Bronchial epithelial cell (primary cell): ENCODE data around the gene CDHR1. TPM values are rescaled to one million over a fixed set of nuclear protein-coding genes. Genes with fewer than 3 reads are reported as not detected.

Source experiments
- DNase-seq: peaks from one replicate; pipeline ENCODE4 v3.0.0-alpha.2; 2010; ENCODE audit warnings: low read depth
- FAIRE-seq: peaks from 2 replicates; lab custom pipeline; 2011; peaks lifted over from hg19 to GRCh38; lab: Jason Lieb, UNC
- H3K27me3 ChIP-seq: 2 replicates; pipeline ENCODE4 v1.5.1; 2011; ENCODE audit warnings: low read length; ENCODE audit not compliant: control insufficient read depth, insufficient read depth
- H3K36me3 ChIP-seq: 2 replicates; pipeline ENCODE4 v1.5.1; 2011; ENCODE audit warnings: low read length; ENCODE audit not compliant: control insufficient read depth, insufficient read depth
- H3K4me3 ChIP-seq: 2 replicates; pipeline ENCODE4 v1.5.1; 2011; ENCODE audit warnings: mild to moderate bottlenecking, low read depth, low read length, control low read depth
- total RNA-seq: library from RNA; depleted of rRNA; stranded (reverse); fragments of >200 nt; gene quantifications from 2 replicates; pipeline ENCODE4 v1.2.1, GENCODE V29; 2014
- TF ChIP-seq, protein P1 (sequence below): IDR thresholded peaks from 2 replicates; pipeline ENCODE4 v1.5.1; 2011; ENCODE audit warnings: mild to moderate bottlenecking, moderate library complexity, low read length, control low read depth, inconsistent platforms; ENCODE audit not compliant: insufficient read depth, severe bottlenecking

Gene CDHR1
- total RNA-seq, 1 donor from 2014 or later = 0.53 TPM

DNA sequence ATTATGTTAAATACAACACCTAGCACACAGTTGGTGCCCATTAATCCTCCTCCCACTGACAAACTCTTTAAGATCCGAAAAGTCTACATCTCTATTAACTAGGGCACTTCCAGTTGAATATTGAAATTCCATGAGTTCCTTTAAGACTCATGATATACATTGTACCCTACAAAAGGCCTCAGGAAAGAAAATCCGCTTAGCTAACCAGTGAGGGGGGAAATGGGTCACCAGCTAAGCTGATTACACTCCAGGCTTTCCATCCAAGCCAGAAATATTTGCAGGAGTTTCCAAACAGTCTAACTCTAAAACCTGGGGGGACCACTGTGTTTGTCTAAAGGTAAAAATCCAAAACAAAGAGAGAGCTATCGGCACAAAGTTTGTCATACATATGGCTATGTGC lies 32.3 kb downstream of the CDHR1 start:
- TF ChIP-seq, protein P1, sequence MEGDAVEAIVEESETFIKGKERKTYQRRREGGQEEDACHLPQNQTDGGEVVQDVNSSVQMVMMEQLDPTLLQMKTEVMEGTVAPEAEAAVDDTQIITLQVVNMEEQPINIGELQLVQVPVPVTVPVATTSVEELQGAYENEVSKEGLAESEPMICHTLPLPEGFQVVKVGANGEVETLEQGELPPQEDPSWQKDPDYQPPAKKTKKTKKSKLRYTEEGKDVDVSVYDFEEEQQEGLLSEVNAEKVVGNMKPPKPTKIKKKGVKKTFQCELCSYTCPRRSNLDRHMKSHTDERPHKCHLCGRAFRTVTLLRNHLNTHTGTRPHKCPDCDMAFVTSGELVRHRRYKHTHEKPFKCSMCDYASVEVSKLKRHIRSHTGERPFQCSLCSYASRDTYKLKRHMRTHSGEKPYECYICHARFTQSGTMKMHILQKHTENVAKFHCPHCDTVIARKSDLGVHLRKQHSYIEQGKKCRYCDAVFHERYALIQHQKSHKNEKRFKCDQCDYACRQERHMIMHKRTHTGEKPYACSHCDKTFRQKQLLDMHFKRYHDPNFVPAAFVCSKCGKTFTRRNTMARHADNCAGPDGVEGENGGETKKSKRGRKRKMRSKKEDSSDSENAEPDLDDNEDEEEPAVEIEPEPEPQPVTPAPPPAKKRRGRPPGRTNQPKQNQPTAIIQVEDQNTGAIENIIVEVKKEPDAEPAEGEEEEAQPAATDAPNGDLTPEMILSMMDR = no peak
- Histone ChIP-seq H3K36me3 (no peaks in the 10 kb centered on the region), H3K4me3 (no peak overlapping the region), H3K27me3 (no peaks in the 10 kb centered on the region)
- no peak for DNase-seq
- FAIRE-seq = no peak

DNA sequence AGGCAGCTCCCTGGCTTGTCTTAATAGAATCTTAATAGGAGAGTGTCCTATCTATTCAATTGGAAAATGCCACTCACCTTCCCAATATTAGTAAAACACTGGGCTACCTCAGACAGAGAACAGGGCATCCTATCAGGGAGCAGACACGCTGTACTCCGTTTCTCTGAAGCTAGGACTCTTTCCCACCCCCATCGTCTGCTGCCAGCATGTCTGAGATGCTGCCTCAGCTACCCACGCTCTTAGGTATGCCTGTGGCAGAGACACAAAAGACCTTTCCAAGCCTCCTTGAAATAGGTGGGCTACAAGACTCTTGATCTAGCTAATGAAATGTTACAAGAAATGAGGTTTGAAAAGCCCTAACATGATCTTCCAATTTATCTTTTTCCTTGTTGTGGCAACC lies 33.5 kb downstream of the CDHR1 start:
- no peaks in the 10 kb centered on the region for H3K27me3 ChIP-seq
- FAIRE-seq (no peak), DNase-seq (no peak)

DNA sequence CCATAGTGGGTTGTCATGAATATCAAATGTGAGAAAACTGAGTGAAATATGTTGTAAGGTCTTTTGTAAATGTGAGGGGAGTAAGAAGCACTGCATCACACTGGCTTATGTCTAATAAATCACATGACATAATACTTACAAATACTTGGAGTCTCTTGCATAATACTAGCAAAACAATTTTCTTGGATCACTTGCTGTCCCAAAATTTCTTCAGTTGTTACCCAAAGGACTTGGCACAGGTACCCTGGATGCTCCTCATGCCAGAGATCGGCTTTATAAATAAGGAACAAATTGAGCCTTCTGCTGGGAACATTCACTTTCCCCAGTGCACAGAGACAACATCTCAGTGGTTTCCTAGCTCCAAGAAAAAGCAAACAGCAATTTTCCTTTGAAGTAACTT lies 36.0 kb downstream of the CDHR1 start:
- FAIRE-seq (no peak), DNase-seq (no peak)
- H3K36me3 ChIP-seq = no peaks in the 10 kb centered on the region
- TF ChIP-seq, protein P1 = no peak
- no peaks in the 10 kb centered on the region for H3K27me3 ChIP-seq
- H3K4me3 ChIP-seq = no peak overlapping the region

More for the DNA sequence above, 33.5 kb downstream of the CDHR1 start:
- H3K36me3 ChIP-seq = no peaks in the 10 kb centered on the region
- H3K4me3 ChIP-seq = no peak overlapping the region
- TF ChIP-seq, protein P1 = no peak

DNA sequence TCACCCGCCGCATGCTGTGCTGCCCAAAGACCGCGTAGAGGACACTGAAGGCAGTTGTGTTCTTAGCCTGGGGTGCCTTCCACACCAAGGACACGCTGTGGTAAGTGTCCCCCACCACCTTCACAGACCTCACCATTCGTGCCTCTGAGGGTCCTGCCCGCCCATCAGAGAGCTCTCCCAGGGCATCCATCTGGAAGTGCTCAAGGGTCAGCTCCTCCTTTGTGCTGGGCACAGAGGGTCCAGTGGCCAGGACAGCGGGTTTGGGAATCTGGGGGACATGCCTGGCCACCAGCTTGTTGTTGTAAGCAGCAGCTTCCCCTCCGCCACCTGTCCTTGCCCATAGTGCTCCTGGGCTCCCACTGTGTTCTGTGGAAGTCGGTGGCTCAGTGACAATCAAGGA lies 38.0 kb downstream of the CDHR1 start:
- no peak for FAIRE-seq
- TF ChIP-seq, protein P1 = no peak
- DNase-seq = no peak
- H3K4me3 ChIP-seq = no peak overlapping the region
- no peaks in the 10 kb centered on the region for H3K36me3 ChIP-seq
- no peaks in the 10 kb centered on the region for H3K27me3 ChIP-seq

DNA sequence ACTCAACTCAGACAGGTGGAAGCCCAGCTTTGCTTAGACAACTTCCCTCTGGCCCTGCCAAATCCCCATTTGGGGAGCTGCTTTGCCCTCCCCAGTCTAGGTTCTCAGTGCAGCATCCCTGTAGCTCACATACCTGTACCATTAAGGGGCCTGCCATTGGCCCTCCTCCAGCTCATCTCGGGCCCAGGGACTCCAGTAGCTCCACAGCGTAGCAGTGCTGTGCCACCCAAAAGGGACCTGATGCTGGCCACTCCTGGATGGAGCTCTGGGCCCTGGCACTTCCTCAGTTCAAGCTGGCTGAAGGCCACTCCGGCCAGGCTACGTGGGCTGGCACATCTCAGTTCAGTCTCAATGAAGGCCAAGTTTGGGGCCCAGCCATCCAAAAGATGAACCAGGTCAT lies 39.6 kb downstream of the CDHR1 start:
- no peak overlapping the region for H3K4me3 ChIP-seq
- no peak for DNase-seq
- H3K36me3 ChIP-seq = no peaks in the 10 kb centered on the region
- H3K27me3 ChIP-seq = no peaks in the 10 kb centered on the region
- FAIRE-seq = no peak
- TF ChIP-seq, protein P1 = no peak

DNA sequence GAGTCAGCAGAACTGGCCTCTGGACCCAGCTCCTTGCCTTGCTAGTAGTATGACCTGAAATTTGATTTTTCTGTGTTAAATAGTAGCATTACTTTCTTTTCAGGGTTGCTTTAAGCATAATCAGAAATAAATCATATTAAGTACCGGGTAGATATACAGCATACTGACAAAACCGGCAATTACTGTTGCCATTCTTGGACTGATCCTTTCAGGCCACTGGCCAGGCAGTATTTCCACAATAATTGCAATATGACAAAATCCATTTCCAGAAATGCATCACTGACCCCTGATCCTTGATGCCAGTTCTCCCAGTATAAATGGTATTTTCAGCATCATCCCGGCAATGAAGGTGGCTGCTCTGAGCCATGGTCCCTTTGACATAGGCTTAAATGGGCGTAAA lies 40.1 kb downstream of the CDHR1 start:
- Histone ChIP-seq H3K27me3 (no peaks in the 10 kb centered on the region), H3K36me3 (no peaks in the 10 kb centered on the region), H3K4me3 (no peak overlapping the region)
- no peak for DNase-seq
- FAIRE-seq = no peak
- TF ChIP-seq, protein P1 = no peak
